Gastroesophageal sphincter (tissue), 3 donors: ENCODE measurements around the gene ARF6.

Experiments used
- CTCF ChIP-seq, 4 experiments: fragments of 200-600 bp in 2 of 4; fragments of 450-650 bp in 2 of 4; sonication (generic) in 1 of 4; IDR thresholded peaks; one replicate each; pipeline ENCODE4 v1.5.1; 2017 to 2019; ENCODE audit warnings: antibody characterized with exemption in 4 of 4, mild to moderate bottlenecking in 2 of 4, moderate library complexity in 2 of 4
- EP300 ChIP-seq: sonication (generic); formaldehyde crosslinking; IDR thresholded peaks from one replicate; pipeline ENCODE4 v1.6.1; 2017; ENCODE audit warnings: antibody characterized with exemption, mild to moderate bottlenecking
- POLR2A ChIP-seq, 2 donors: fragments of 450-650 bp; IDR thresholded peaks; one replicate each; pipeline ENCODE4 v1.6.1; 2017; ENCODE audit warnings: antibody characterized with exemption in 2 of 2, mild to moderate bottlenecking in 2 of 2, moderate library complexity in 1 of 2
- POLR2AphosphoS5 ChIP-seq: sonication (generic); formaldehyde crosslinking; IDR thresholded peaks from one replicate; pipeline ENCODE4 v1.6.1; 2017; ENCODE audit warnings: antibody characterized with exemption

- TF ChIP-seq CTCF (IDR thresholded peaks at IDR 0.05): no peak
- no peak for TF ChIP-seq POLR2A (IDR thresholded peaks at IDR 0.05)
- TF ChIP-seq EP300: no peak
- TF ChIP-seq POLR2AphosphoS5: no peak
Measured at GRCh38 chr14:49888293-49888692, 4.6 kb upstream of the ARF6 start.
